D721Med (cell line): ENCODE data around the gene KDM7A.

Source experiments
- DNase-seq: peaks from one replicate; pipeline ENCODE4 v3.0.0; 2011; ENCODE audit warnings: low spot score; ENCODE audit not compliant: insufficient read length
- FAIRE-seq: peaks from 2 replicates; lab custom pipeline; 2011; peaks lifted over from hg19 to GRCh38; lab: Jason Lieb, UNC
- CTCF ChIP-seq: IDR thresholded peaks from 2 replicates; pipeline ENCODE4 v1.5.1; 2012; ENCODE audit warnings: mild to moderate bottlenecking, control low read depth; ENCODE audit not compliant: insufficient read depth; ENCODE audit errors: missing control alignments

KDM7A gene

GRCh38 chr7:140070546-140070945, 106.2 kb downstream of the KDM7A start:
- no peak for DNase-seq
- TF ChIP-seq CTCF = no peak
- FAIRE-seq = no peak

GRCh38 chr7:140069298-140069949, 107.4 kb downstream of the KDM7A start:
- DNase-seq = no peak
- no peak for FAIRE-seq
- TF ChIP-seq CTCF = no peak

DNA sequence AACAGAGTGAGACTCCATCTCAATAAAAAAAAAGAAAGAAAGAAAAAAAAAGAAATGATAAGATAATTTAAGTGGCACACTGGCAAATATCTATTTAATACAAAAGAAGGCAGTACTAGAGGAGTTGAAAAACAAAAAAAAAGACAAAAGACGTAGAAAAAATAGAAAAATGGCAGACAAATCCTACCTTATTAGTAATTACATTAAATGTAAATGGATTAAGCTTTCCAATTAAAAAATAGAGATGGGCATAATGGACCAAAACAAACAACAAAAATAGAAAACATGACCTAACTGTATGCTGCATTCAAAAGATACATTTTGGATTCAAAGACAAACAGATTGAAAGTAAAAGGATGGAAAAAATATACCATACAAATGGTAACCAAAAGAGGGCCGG, 108.8 kb downstream of the KDM7A start:
- no peak for DNase-seq
- TF ChIP-seq CTCF = no peak
- FAIRE-seq = no peak

DNA sequence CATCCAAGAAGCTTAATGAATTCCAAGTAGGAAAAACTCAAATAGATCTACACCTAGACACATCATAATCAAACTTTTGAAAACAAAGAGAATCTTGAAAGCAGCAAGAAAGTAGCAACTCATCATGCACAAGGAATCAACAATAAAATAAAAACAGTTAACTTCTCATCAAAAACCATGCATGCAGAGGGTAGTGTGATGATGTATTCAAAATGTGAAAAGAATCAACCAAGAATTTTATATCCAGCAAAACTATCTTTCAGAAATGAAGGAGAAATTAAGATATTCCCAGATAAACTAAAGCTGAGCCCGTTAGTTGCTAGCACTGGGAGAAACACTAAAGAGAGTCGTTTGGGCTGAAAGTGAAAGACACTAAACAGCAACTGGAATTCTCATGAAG, 109.7 kb downstream of the KDM7A start:
- DNase-seq = no peak
- TF ChIP-seq CTCF = no peak
- no peak for FAIRE-seq

DNA sequence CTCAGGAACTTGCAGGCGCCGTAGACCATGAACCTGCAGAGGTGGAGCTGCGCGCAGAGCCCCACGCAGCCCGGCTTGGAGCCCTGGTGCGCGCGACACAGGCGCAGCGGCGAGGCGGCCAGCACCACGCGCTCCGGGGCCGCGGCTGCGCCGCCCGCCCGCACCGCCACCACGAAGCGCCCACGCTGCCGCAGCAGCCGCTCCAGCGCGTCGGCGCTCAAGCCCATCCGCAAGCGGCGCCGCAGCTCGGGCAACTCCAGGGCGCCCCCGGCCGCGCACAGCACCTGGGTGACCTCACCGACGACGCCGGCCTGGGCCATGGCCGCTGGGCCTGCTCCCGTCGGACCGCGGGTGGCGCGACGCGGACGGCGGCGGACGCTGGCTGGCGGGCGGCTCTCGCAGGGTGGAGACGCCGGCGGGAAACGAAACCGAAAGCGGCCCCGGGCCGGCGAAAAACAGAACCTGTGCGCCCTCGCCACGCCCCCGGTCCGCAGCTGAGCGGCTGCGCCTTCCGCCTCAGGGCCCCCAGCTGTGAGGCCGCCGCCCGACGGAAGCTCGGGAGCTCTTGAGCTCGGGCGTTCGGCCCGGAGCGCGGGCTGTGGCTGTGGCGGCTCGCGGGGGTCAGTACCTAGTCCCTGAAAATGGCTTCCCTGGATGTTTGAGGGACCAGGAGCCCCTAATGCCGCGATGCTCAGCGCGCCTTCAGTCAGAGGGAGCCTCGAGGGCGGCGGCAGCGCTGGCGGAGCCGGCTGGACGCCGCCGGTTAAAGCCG, 114.1 kb downstream of the KDM7A start, which contains the start of gene PARP12:
TSS of gene PARP12 (minus strand) at position 424 of the 772 bp plus-strand sequence. CDS start at position 320, 104 bp downstream.
- no peak for TF ChIP-seq CTCF
- no peak for DNase-seq
- FAIRE-seq = no peak

DNA sequence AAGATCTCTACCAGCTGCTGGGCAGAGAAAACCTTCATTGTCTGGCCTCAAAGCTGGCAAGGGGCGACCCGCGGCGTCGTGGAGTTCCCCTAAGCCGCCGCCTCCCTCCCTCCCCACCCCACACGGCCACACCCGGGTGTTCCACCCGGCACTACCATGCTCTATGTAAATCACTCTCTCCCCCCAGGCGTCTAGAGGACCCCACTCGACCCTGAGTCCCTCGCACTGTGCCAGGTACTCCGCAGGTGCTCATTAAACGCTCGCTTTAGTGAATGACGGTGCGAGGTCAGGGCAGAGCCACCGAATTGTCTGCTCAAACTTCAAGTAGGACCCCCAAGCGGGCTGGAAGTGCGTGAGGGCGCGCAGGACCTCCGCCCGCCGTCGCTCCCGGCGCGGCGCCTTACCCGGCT, 114.7 kb downstream of the KDM7A start:
- FAIRE-seq (no peak), DNase-seq (no peak)
- no peak for TF ChIP-seq CTCF

DNA sequence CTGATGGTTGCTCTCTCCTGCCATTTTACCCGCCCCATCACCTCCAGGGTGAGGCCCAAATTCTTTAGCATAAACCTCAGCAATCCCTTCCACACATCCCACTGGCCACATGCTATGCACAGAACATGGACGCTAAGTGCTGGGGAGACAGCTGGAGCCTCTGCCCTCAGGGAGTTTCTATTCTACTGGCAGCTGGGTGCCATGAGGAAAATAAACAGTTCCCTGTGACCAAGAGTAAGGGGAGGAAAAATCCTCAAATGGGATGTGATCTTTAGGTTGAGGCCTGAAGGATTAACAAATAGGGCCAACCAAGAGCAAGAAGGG, 115.2 kb downstream of the KDM7A start:
- FAIRE-seq (no peak), DNase-seq (no peak)
- TF ChIP-seq CTCF = no peak
